HG03571 (cell line): ENCODE measurements around the gene TMEM41B.
"Not testable (repeated sequence)": the region's sequence is repeated elsewhere in the genome, so short reads cannot be mapped to it uniquely, and the experiment has no call there.

Experiments
- ATAC-seq: cut with Tn5 transposase; IDR thresholded peaks from one replicate; pipeline ENCODE4 v1.9.1; 2021; ENCODE audit not compliant: unreplicated experiment

TMEM41B gene

GRCh38 chr11:9263840-9264315 is 50.5 kb downstream of the TMEM41B start:
- ATAC-seq = peak; percentile 64

GRCh38 chr11:9260838-9261146 is 53.6 kb downstream of the TMEM41B start:
- ATAC-seq = not testable (repeated sequence)

GRCh38 chr11:9259981-9260837 is 54.2 kb downstream of the TMEM41B start:
- ATAC-seq = no peak

GRCh38 chr11:9258279-9258678 is 56.1 kb downstream of the TMEM41B start:
- not testable (repeated sequence) for ATAC-seq

- no peak for ATAC-seq
Observed at GRCh38 chr11:9254416-9254815, 60.0 kb downstream of the TMEM41B start.

- no peak for ATAC-seq
Observed at GRCh38 chr11:9253086-9253485, 61.3 kb downstream of the TMEM41B start.

GRCh38 chr11:9251311-9251710 is 63.1 kb downstream of the TMEM41B start:
- ATAC-seq = no peak

GRCh38 chr11:9250139-9250582 is 64.2 kb downstream of the TMEM41B start:
- ATAC-seq = peak; percentile 60

- ATAC-seq = no peak
Observed at GRCh38 chr11:9249252-9249651, 65.1 kb downstream of the TMEM41B start.

- ATAC-seq = no peak
Observed at GRCh38 chr11:9247863-9248262, 66.5 kb downstream of the TMEM41B start.

GRCh38 chr11:9236242-9236641 is 78.2 kb downstream of the TMEM41B start:
- ATAC-seq = not testable (repeated sequence)

GRCh38 chr11:9232482-9232881 is 81.9 kb downstream of the TMEM41B start:
- no peak for ATAC-seq

- peak; percentile 53 for ATAC-seq
Observed at GRCh38 chr11:9231848-9232177, 82.6 kb downstream of the TMEM41B start.
